KBM-7 (cell line): ENCODE results near the gene FBXW11.

Experiments used
- DNase-seq: peaks from one replicate; pipeline ENCODE4 v3.0.0-alpha.2; 2015
- in situ Hi-C: fragments of 300-500 bp; cut with MboI; formaldehyde crosslinking; loops from 2 replicates; pipeline ENCODE4 v1.14.3; 2020; ENCODE audit warnings: low sequenced_read_pairs, low pct_unique_long_range_greater_than_20kb, mixed read lengths

The FBXW11 gene

GRCh38 chr5:172006321-172007174 lies at the start of gene FBXW11:
Gene FBXW11, minus strand, starts transcription at chr5:172006638. Its CDS starts 136 bp downstream, at chr5:172006502.
- peak; percentile 95 for DNase-seq
- in situ Hi-C loops: no loop called here

GRCh38 chr5:172055996-172056395 lies 49.6 kb upstream of the FBXW11 start:
- no peak for DNase-seq
- in situ Hi-C loops: loop anchor here (25.0 kb wide), 1 partner anchor 619 kb away; no protein-coding TSS in a partner anchor

GRCh38 chr5:172055421-172055820 lies 49.0 kb upstream of the FBXW11 start:
- DNase-seq: no peak
- in situ Hi-C loops: loop anchor here (25.0 kb wide), 1 partner anchor 618 kb away; no protein-coding TSS in a partner anchor

GRCh38 chr5:172054611-172055153 lies 48.2 kb upstream of the FBXW11 start:
- no peak for DNase-seq
- in situ Hi-C loops: loop anchor here (25.0 kb wide), 1 partner anchor 617 kb away; no protein-coding TSS in a partner anchor

- in situ Hi-C loops: loop anchor here (25.0 kb wide), 1 partner anchor 615 kb away; no protein-coding TSS in a partner anchor
- no peak for DNase-seq
Observed at GRCh38 chr5:172052450-172053236, 46.2 kb upstream of the FBXW11 start.

GRCh38 chr5:172051643-172052339 lies 45.4 kb upstream of the FBXW11 start:
- in situ Hi-C loops: loop anchor here (25.0 kb wide), 1 partner anchor 614 kb away; no protein-coding TSS in a partner anchor
- DNase-seq: no peak

DNA sequence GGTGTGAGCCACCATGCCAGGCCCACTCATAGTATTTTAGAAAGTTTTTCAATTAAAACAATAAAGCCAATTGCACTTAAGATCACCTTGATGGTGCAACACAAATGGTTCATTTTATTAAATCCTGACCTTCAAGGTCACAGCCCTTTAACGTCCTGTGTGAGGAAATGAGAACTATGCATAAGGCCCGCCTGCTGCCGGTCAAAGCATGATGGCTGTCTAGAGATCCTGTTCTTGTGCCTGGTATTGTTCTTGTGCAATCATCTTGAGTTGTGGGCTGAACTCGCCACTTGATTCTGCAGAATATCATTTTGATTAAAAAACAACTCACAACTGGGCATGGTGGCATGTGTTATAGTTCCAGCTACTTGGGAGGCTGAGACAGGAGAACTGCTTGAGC lies 43.6 kb upstream of the FBXW11 start:
- in situ Hi-C loops: loop anchor here (25.0 kb wide), 1 partner anchor 613 kb away; no protein-coding TSS in a partner anchor
- no peak for DNase-seq

DNA sequence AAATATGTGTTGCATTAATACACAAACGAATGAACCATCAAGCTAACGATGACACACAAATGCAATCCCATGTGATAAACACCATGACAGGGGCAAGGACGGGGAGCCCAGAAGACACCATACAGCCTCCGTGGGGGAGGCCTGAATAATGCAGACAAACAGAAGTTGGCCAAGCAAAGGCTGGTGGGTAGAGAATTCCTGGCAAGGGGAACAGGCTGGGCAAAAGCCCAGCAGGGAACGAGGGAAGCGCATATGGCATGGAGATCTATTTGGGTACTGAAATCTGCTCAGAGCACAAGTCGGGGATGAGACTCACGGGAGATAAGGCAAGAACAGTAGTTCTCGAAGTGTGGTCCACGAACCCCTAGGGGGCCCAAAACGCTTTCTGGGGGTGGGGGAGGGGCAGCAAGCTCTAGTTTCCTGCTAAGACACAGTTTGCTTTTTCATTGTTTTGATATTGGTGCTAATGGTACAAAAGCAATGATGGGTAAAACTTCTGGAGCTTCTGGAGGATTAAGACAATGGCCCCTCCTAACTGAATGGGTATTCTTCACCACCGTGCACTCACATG lies 42.9 kb upstream of the FBXW11 start:
- DNase-seq: no peak
- in situ Hi-C loops: no loop called here

DNA sequence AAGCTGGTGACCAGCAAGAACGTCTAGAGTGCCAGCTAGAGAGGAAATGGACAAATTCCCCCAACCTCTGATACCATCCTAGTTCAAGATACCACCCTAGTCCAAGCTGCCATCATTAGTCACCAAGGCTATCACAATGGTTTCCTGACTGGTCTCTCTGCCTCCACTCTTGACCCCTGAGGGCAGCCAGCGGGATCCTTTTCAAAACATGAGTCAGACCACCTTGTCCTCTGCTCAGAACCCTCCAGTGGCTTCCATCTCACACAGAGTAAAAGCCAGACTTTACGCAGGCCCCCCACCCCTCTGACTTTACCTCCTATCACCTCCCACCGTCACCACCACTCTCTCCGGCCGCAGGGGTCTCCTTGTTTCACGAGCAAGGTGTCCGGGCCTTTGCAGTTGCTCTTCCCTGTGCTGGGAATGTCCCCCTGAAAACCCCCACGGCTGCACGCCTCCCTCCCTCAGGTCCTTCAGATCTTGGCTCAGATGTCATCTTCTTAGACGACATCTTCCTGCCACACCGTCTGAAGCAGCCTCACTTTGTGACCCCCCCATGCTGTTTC lies 42.2 kb upstream of the FBXW11 start:
- no peak for DNase-seq
- in situ Hi-C loops: no loop called here

DNA sequence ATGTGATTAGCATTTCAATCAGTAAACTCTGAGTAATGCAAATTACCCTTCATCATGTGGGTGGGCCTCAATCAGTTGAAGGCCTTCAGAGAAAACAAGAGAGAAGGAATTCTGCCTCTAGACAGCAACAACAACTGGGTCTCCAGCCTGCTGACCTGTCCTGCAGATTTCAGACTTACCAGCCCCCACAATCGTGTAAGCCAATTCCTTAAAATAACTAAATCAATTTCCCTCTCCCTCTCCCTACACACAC lies 41.7 kb upstream of the FBXW11 start:
- in situ Hi-C loops: no loop called here
- no peak for DNase-seq

DNA sequence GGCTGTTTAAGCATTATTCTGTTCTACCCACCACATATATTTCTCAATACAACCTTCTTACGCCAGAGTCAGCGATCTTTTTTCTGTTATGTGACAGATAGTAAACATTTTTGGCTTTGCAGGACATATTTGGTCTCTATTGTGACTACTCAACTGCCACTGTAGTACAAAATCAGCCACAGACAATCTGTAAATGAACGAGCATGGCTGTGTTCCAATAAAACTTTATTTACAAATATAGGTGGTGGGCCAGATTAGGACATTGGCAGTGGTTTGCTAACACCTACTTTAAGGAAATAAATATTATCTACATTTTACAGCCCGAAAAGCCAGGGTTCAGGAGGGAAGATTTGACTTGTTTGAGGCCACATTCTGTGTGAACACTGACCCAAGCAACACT lies 40.2 kb upstream of the FBXW11 start:
- no peak for DNase-seq
- in situ Hi-C loops: no loop called here

DNA sequence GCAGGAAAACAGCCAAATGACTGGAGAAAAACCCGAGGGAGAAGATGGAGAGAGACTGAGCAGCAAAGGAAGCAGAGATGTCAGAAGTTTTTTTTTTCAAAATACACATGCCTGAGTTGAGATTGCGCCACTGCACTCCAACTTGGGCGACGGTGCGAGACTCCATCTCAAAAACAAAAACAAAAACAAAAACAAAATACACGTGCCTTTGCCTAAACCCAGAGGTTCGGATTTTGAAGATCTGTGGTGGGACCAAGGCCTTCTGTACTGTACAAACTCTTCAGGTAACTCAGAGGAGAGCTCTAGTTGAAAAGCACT lies 38.8 kb upstream of the FBXW11 start:
- DNase-seq: no peak
- in situ Hi-C loops: no loop called here

- in situ Hi-C loops: no loop called here
- peak; percentile 17 for DNase-seq
Observed at GRCh38 chr5:172044631-172045314, 38.3 kb upstream of the FBXW11 start.

DNA sequence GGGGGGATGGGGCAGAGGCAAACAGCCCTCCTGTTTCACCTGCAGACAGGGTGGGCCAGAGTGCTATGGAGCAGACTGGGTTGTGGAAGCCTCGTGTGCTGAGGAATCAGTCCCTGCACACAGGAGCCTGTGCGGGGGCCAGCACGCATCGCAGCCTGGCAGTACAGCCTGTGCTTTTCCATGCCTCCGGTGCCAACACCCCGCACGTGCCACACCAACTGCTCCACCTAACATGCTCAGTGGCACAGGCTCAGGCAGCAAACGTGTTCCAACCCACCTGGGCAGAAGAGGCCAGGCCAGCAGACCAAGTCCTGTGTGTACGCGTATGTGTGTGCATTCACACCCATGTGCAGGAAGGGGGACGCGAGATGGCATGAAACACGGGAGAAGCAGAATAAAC lies 37.4 kb upstream of the FBXW11 start:
- no peak for DNase-seq
- in situ Hi-C loops: no loop called here

- DNase-seq: no peak
- in situ Hi-C loops: no loop called here
Observed at GRCh38 chr5:172042183-172042582, 35.7 kb upstream of the FBXW11 start.

GRCh38 chr5:172038167-172038566 lies 31.7 kb upstream of the FBXW11 start:
- in situ Hi-C loops: no loop called here
- no peak for DNase-seq

GRCh38 chr5:172035049-172035448 lies 28.6 kb upstream of the FBXW11 start:
- in situ Hi-C loops: no loop called here
- DNase-seq: no peak

GRCh38 chr5:172031894-172032461 lies 25.5 kb upstream of the FBXW11 start:
- in situ Hi-C loops: no loop called here
- no peak for DNase-seq
